ENCODE data around the gene FRMPD4. TPM values are rescaled to one million over a fixed set of nuclear protein-coding genes. Genes with fewer than 3 reads are reported as not detected.
"Not testable (repeated sequence)": the region's sequence is repeated elsewhere in the genome, so short reads cannot be mapped to it uniquely, and the experiment has no call there.

Gene FRMPD4
- total RNA-seq, 1 donor from 2014 or later: 0.83 TPM

GRCh38 chrX:12526306-12526705 lies 388.0 kb downstream of the FRMPD4 start:
- no peak for DNase-seq (ENCODE audit: low spot score)

- DNase-seq (ENCODE audit: low spot score): not testable (repeated sequence)
Observed at GRCh38 chrX:12538096-12538495, 399.8 kb downstream of the FRMPD4 start.

- not testable (repeated sequence) for DNase-seq (ENCODE audit: low spot score)
Observed at GRCh38 chrX:12542251-12542650, 404.0 kb downstream of the FRMPD4 start.

GRCh38 chrX:12548341-12548740 lies 410.1 kb downstream of the FRMPD4 start:
- DNase-seq (ENCODE audit: low spot score): no peak

- no peak for DNase-seq (ENCODE audit: low spot score)
Observed at GRCh38 chrX:12548746-12549145, 410.5 kb downstream of the FRMPD4 start.

- DNase-seq (ENCODE audit: low spot score): no peak
Observed at GRCh38 chrX:12554206-12554605, 415.9 kb downstream of the FRMPD4 start.

GRCh38 chrX:12563121-12563520 lies 424.8 kb downstream of the FRMPD4 start:
- DNase-seq (ENCODE audit: low spot score): no peak

GRCh38 chrX:12564221-12564620 lies 425.9 kb downstream of the FRMPD4 start:
- DNase-seq (ENCODE audit: low spot score): no peak

GRCh38 chrX:12567857-12568256 lies 429.6 kb downstream of the FRMPD4 start:
- no peak for DNase-seq (ENCODE audit: low spot score)

- no peak for DNase-seq (ENCODE audit: low spot score)
Observed at GRCh38 chrX:12570859-12571501, 432.7 kb downstream of the FRMPD4 start.

- DNase-seq (ENCODE audit: low spot score): no peak
Observed at GRCh38 chrX:12579311-12579710, 441.0 kb downstream of the FRMPD4 start.

GRCh38 chrX:12580548-12580947 lies 442.3 kb downstream of the FRMPD4 start:
- no peak for DNase-seq (ENCODE audit: low spot score)

- no peak for DNase-seq (ENCODE audit: low spot score)
Observed at GRCh38 chrX:12581546-12581945, 443.3 kb downstream of the FRMPD4 start.

- no peak for DNase-seq (ENCODE audit: low spot score)
Observed at GRCh38 chrX:12582649-12583048, 444.4 kb downstream of the FRMPD4 start.

- no peak for DNase-seq (ENCODE audit: low spot score)
Observed at GRCh38 chrX:12583543-12583942, 445.3 kb downstream of the FRMPD4 start.

- DNase-seq (ENCODE audit: low spot score): no peak
Observed at GRCh38 chrX:12595720-12596119, 457.4 kb downstream of the FRMPD4 start.

GRCh38 chrX:12610079-12610478 lies 471.8 kb downstream of the FRMPD4 start:
- DNase-seq (ENCODE audit: low spot score): no peak

- no peak for DNase-seq (ENCODE audit: low spot score)
Observed at GRCh38 chrX:12611471-12611870, 473.2 kb downstream of the FRMPD4 start.

- DNase-seq (ENCODE audit: low spot score): no peak
Observed at GRCh38 chrX:12614266-12614665, 476.0 kb downstream of the FRMPD4 start.

GRCh38 chrX:12615061-12615460 lies 476.8 kb downstream of the FRMPD4 start:
- DNase-seq (ENCODE audit: low spot score): no peak

- no peak for DNase-seq (ENCODE audit: low spot score)
Observed at GRCh38 chrX:12617241-12617640, 479.0 kb downstream of the FRMPD4 start.

- DNase-seq (ENCODE audit: low spot score): no peak
Observed at GRCh38 chrX:12647230-12647629, 509.0 kb downstream of the FRMPD4 start.

GRCh38 chrX:12648995-12649394 lies 510.7 kb downstream of the FRMPD4 start:
- no peak for DNase-seq (ENCODE audit: low spot score)

GRCh38 chrX:12657433-12657832 lies 519.2 kb downstream of the FRMPD4 start:
- no peak for DNase-seq (ENCODE audit: low spot score)
